HG03095 (cell line): ENCODE results near the gene NELL1.
"Not testable (repeated sequence)": the region's sequence is repeated elsewhere in the genome, so short reads cannot be mapped to it uniquely, and the experiment has no call there.

ENCODE experiments used
- ATAC-seq: cut with Tn5 transposase; IDR thresholded peaks from one replicate; pipeline ENCODE4 v1.9.1; 2021; ENCODE audit warnings: moderate library complexity; ENCODE audit not compliant: unreplicated experiment

Gene NELL1

GRCh38 chr11:21177379-21177778 is 508.0 kb downstream of the NELL1 start:
- no peak for ATAC-seq

GRCh38 chr11:21179770-21180169 is 510.4 kb downstream of the NELL1 start:
- ATAC-seq = no peak

- ATAC-seq = no peak
These were observed 510.8 kb downstream of the NELL1 start for GRCh38 chr11:21180182-21180581.

GRCh38 chr11:21185959-21186358 is 516.6 kb downstream of the NELL1 start:
- no peak for ATAC-seq

- no peak for ATAC-seq
These were observed 520.8 kb downstream of the NELL1 start for GRCh38 chr11:21190181-21190580.

- ATAC-seq = no peak
These were observed 526.6 kb downstream of the NELL1 start for GRCh38 chr11:21195995-21196394.

GRCh38 chr11:21198498-21198897 is 529.1 kb downstream of the NELL1 start:
- ATAC-seq = no peak

GRCh38 chr11:21205205-21205604 is 535.8 kb downstream of the NELL1 start:
- ATAC-seq = no peak

- ATAC-seq = no peak
These were observed 556.5 kb downstream of the NELL1 start for GRCh38 chr11:21225860-21226259.

GRCh38 chr11:21229224-21229623 is 559.8 kb downstream of the NELL1 start:
- ATAC-seq = no peak

- ATAC-seq = no peak
These were observed 580.8 kb downstream of the NELL1 start for GRCh38 chr11:21250196-21250595.

GRCh38 chr11:21254055-21254454 is 584.7 kb downstream of the NELL1 start:
- ATAC-seq = no peak

GRCh38 chr11:21254790-21255189 is 585.4 kb downstream of the NELL1 start:
- no peak for ATAC-seq

- no peak for ATAC-seq
These were observed 588.1 kb downstream of the NELL1 start for GRCh38 chr11:21257461-21257860.

- no peak for ATAC-seq
These were observed 589.0 kb downstream of the NELL1 start for GRCh38 chr11:21258414-21258813.

- no peak for ATAC-seq
These were observed 590.7 kb downstream of the NELL1 start for GRCh38 chr11:21260101-21260500.

- no peak for ATAC-seq
These were observed 593.6 kb downstream of the NELL1 start for GRCh38 chr11:21262992-21263391.

- no peak for ATAC-seq
These were observed 594.7 kb downstream of the NELL1 start for GRCh38 chr11:21264125-21264524.

- ATAC-seq = no peak
These were observed 598.6 kb downstream of the NELL1 start for GRCh38 chr11:21268036-21268435.

GRCh38 chr11:21272139-21272538 is 602.8 kb downstream of the NELL1 start:
- not testable (repeated sequence) for ATAC-seq

- no peak for ATAC-seq
These were observed 609.5 kb downstream of the NELL1 start for GRCh38 chr11:21278840-21279239.

GRCh38 chr11:21285104-21285503 is 615.7 kb downstream of the NELL1 start:
- ATAC-seq = no peak

- no peak for ATAC-seq
These were observed 620.3 kb downstream of the NELL1 start for GRCh38 chr11:21289686-21290085.

GRCh38 chr11:21295508-21295907 is 626.1 kb downstream of the NELL1 start:
- ATAC-seq = no peak
